Neural crest cell (in vitro differentiated cells): Measurements from ENCODE around the gene SCG2. TPM values are rescaled to one million over a fixed set of nuclear protein-coding genes. Genes with fewer than 3 reads are reported as not detected.

ENCODE experiments used
- DNase-seq: peaks from one replicate; pipeline ENCODE4 v3.0.0; 2021; ENCODE audit warnings: low read depth, mixed read lengths, low spot score
- H3K27ac Mint-ChIP-seq: one replicate; pipeline ENCODE4 v1.8.0; 2021; ENCODE audit warnings: mild to moderate bottlenecking, mixed read lengths; ENCODE audit not compliant: unreplicated experiment
- H3K27me3 Mint-ChIP-seq: 2 replicates; pipeline ENCODE4 v1.8.0; 2021; ENCODE audit warnings: low read depth, mild to moderate bottlenecking, mixed read lengths
- H3K36me3 Mint-ChIP-seq: 2 replicates; pipeline ENCODE4 v1.8.0; 2021; ENCODE audit warnings: low read depth, mild to moderate bottlenecking, mixed read lengths
- H3K4me1 Mint-ChIP-seq: 2 replicates; pipeline ENCODE4 v1.8.0; 2021; ENCODE audit warnings: mixed read lengths
- H3K4me3 Mint-ChIP-seq: one replicate; pipeline ENCODE4 v1.8.0; 2021; ENCODE audit warnings: mild to moderate bottlenecking, mixed read lengths
- H3K9me3 Mint-ChIP-seq: 2 replicates; pipeline ENCODE4 v1.8.0; 2021; ENCODE audit warnings: mixed read lengths
- CTCF ChIP-seq: fragments of 200-600 bp; sonication (generic); conservative IDR thresholded peaks from 2 replicates; pipeline ENCODE4 v1.5.0; 2021; ENCODE audit warnings: antibody characterized with exemption, mild to moderate bottlenecking
- total RNA-seq: library from RNA; stranded (reverse); gene quantifications from 2 replicates; pipeline ENCODE4 v1.2.1, GENCODE V29; 2021

Gene SCG2
- total RNA-seq, 1 donor from 2014 or later, result 8.8 TPM

GRCh38 chr2:223587301-223587700 lies 14.9 kb downstream of the SCG2 start:
- Mint-ChIP-seq H3K27me3 (no peaks in the 10 kb centered on the region), H3K9me3 (no peaks in the 10 kb centered on the region), H3K4me3 (no peak overlapping the region), H3K4me1 (peaks cover 33% of the 10 kb centered on the region), H3K36me3 (no peaks in the 10 kb centered on the region), H3K27ac (peak overlapping the region; percentile 87)
- DNase-seq, result no peak
- no peak for TF ChIP-seq CTCF

- no peak for DNase-seq
- no peak overlapping the region for H3K4me3 Mint-ChIP-seq
- H3K9me3 Mint-ChIP-seq, result no peaks in the 10 kb centered on the region
- no peaks in the 10 kb centered on the region for H3K27me3 Mint-ChIP-seq
- no peak overlapping the region for H3K27ac Mint-ChIP-seq
- H3K36me3 Mint-ChIP-seq, result no peaks in the 10 kb centered on the region
- TF ChIP-seq CTCF, result no peak
- peaks cover 41% of the 10 kb centered on the region for H3K4me1 Mint-ChIP-seq
Observed at GRCh38 chr2:223586261-223586660, 15.9 kb downstream of the SCG2 start.

GRCh38 chr2:223585666-223586065 lies 16.5 kb downstream of the SCG2 start:
- Mint-ChIP-seq H3K36me3 (no peaks in the 10 kb centered on the region), H3K27me3 (no peaks in the 10 kb centered on the region), H3K4me3 (no peak overlapping the region), H3K9me3 (no peaks in the 10 kb centered on the region), H3K4me1 (peaks cover 47% of the 10 kb centered on the region), H3K27ac (no peak overlapping the region)
- TF ChIP-seq CTCF, result no peak
- DNase-seq, result no peak

GRCh38 chr2:223582001-223582400 lies 20.2 kb downstream of the SCG2 start:
- H3K4me1 Mint-ChIP-seq, result peaks cover 56% of the 10 kb centered on the region
- TF ChIP-seq CTCF, result no peak
- no peaks in the 10 kb centered on the region for H3K9me3 Mint-ChIP-seq
- H3K27ac Mint-ChIP-seq, result no peak overlapping the region
- H3K4me3 Mint-ChIP-seq, result no peak overlapping the region
- H3K27me3 Mint-ChIP-seq, result no peaks in the 10 kb centered on the region
- H3K36me3 Mint-ChIP-seq, result peaks cover under 1% of the 10 kb centered on the region
- DNase-seq, result no peak

- TF ChIP-seq CTCF, result no peak
- H3K4me1 Mint-ChIP-seq, result peaks cover 50% of the 10 kb centered on the region
Observed at GRCh38 chr2:223580951-223581350, 21.2 kb downstream of the SCG2 start.

GRCh38 chr2:223578846-223579245 lies 23.3 kb downstream of the SCG2 start:
- no peak overlapping the region for H3K27ac Mint-ChIP-seq
- H3K4me3 Mint-ChIP-seq, result no peak overlapping the region
- peaks cover 3% of the 10 kb centered on the region for H3K36me3 Mint-ChIP-seq
- H3K4me1 Mint-ChIP-seq, result peaks cover 44% of the 10 kb centered on the region
- TF ChIP-seq CTCF, result no peak
- H3K9me3 Mint-ChIP-seq, result no peaks in the 10 kb centered on the region
- no peak for DNase-seq
- H3K27me3 Mint-ChIP-seq, result no peaks in the 10 kb centered on the region

More at GRCh38 chr2:223580951-223581350, 21.2 kb downstream of the SCG2 start:
- no peaks in the 10 kb centered on the region for H3K9me3 Mint-ChIP-seq
- no peaks in the 10 kb centered on the region for H3K27me3 Mint-ChIP-seq
- H3K4me3 Mint-ChIP-seq, result peak overlapping the region; percentile 41
- peaks cover 3% of the 10 kb centered on the region for H3K36me3 Mint-ChIP-seq
- DNase-seq, result no peak
- no peak overlapping the region for H3K27ac Mint-ChIP-seq
